GM13976 (cell line): ENCODE measurements around the gene CEPT1.

Experiments used
- DNase-seq: peaks from one replicate; pipeline ENCODE4 v3.0.0; 2012; ENCODE audit warnings: low spot score
- CTCF ChIP-seq: IDR thresholded peaks from 2 replicates; pipeline ENCODE4 v1.5.1; 2012; ENCODE audit warnings: borderline replicate concordance, mild to moderate bottlenecking; ENCODE audit not compliant: insufficient read depth; ENCODE audit errors: extremely low read depth, missing control alignments, control extremely low read depth
- in situ Hi-C: fragments of 300-500 bp; cut with MboI; formaldehyde crosslinking; loops from one replicate; pipeline ENCODE4 v1.12.0; 2022; ENCODE audit warnings: low sequenced_read_pairs, mixed read lengths, inconsistent platforms; ENCODE audit not compliant: unreplicated experiment

CEPT1 gene

GRCh38 chr1:111110197-111110899 is 29.7 kb upstream of the CEPT1 start:
- no peak for DNase-seq
- TF ChIP-seq CTCF: no peak

DNA sequence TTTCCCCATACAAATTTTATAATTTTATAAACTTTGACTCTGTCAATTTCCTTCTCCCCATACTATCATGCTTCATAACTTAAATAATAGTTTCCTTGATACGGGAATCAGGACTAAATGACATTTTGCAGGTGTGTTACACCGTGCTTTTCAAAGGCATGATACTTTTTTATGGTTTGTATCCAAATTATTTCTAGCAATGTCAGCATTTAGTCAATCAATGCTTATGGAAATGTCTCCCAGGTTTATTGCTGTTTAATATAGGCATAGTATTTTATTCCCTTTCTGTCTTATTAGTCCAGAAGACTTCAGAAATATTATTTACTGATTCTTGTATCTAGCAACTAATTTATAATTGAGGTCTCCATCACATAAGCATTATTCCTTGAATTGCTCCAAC is 23.5 kb upstream of the CEPT1 start:
- no peak for TF ChIP-seq CTCF
- DNase-seq: no peak
- in situ Hi-C loops: no loop called here

More at GRCh38 chr1:111110197-111110899, 29.7 kb upstream of the CEPT1 start:
- in situ Hi-C loops: no loop called here

GRCh38 chr1:111126354-111126753 is 13.7 kb upstream of the CEPT1 start:
- in situ Hi-C loops: no loop called here
- no peak for TF ChIP-seq CTCF
- DNase-seq: no peak

DNA sequence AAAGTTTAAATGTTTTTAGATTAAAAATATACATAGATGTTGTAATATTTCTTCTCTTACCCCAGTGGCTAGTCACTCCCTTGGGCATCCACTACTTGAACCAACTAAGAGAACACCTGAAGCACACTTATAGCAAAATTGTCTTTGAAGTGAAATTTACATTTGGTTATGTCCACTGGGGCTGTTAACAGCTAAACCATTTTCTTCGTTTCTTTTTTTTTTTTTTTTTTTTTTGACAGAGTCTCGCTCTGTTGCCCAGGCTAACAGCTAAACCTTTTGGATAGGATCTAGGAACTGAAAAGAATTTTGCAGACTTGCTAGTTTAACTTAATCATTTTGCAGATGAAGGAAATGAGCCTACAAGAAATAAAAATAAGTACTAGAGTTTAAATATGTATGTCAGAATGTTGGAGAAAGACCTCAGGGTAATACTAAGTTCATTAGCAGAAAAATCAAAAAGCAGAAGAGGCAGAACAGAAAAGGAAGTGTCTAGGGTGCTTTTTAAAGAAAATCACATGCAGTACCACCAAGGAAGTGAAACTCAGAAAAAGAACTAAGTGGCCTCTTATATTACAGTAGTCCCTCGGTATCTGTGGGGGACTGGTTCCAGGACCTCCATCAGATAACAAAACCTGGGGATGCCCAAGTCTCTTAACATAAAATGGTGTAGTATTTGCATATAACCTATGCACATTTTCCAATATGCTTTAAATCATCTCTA is 11.9 kb upstream of the CEPT1 start:
- no peak for TF ChIP-seq CTCF
- in situ Hi-C loops: no loop called here
- no peak for DNase-seq

- in situ Hi-C loops: no loop called here
- TF ChIP-seq CTCF: no peak
- DNase-seq: no peak
These were observed 10.6 kb upstream of the CEPT1 start for GRCh38 chr1:111129376-111129775.

- in situ Hi-C loops: no loop called here
- no peak for DNase-seq
- no peak for TF ChIP-seq CTCF
These were observed 8.3 kb upstream of the CEPT1 start for GRCh38 chr1:111131693-111132092.
